Heart left ventricle (tissue), 16 donors: Measurements from ENCODE around the gene PCGF3. TPM values are rescaled to one million over a fixed set of nuclear protein-coding genes. Genes with fewer than 3 reads are reported as not detected.

ENCODE experiments used
- ATAC-seq, 4 donors: fragments of 200-7000 bp; cut with Tn5 transposase; one replicate each; pipeline ENCODE4 v1.9.1; 2020 to 2022; ENCODE audit warnings: moderate library complexity in 4 of 4, mild to moderate bottlenecking in 3 of 4, moderate number of reproducible peaks in 1 of 4
- DNase-seq, 5 donors: peaks; one replicate each; pipeline ENCODE4 v3.0.0-alpha.2; 2020
- H3K27ac ChIP-seq, 12 donors: fragments of 200-600 bp; sonication (generic) in 4 of 12; one replicate each; pipeline versions ENCODE4 v1.5.0 to v1.8.0; 2016 to 2022; ENCODE audit warnings: mild to moderate bottlenecking in 2 of 12
- H3K27me3 ChIP-seq, 9 donors: fragments of 200-600 bp; sonication (generic) in 2 of 9; one replicate each; pipeline versions ENCODE4 v1.5.1 to v1.8.0; 2016 to 2022; ENCODE audit warnings: mild to moderate bottlenecking in 3 of 9
- H3K36me3 ChIP-seq, 9 donors: fragments of 200-600 bp; sonication (generic) in 2 of 9; one replicate each; pipeline versions ENCODE4 v1.5.0 to v1.8.0; 2018 to 2022; ENCODE audit warnings: mild to moderate bottlenecking in 2 of 9
- H3K4me1 ChIP-seq, 12 donors: fragments of 200-600 bp; sonication (generic) in 4 of 12; one replicate each; pipeline versions ENCODE4 v1.5.0 to v1.8.0; 2016 to 2022; ENCODE audit warnings: mild to moderate bottlenecking in 3 of 12
- H3K4me3 ChIP-seq, 12 donors: fragments of 200-600 bp; sonication (generic) in 4 of 12; one replicate each; pipeline versions ENCODE4 v1.5.0 to v1.8.0; 2017 to 2022; ENCODE audit warnings: mild to moderate bottlenecking in 9 of 12, moderate library complexity in 4 of 12
- H3K9me3 ChIP-seq, 12 donors: fragments of 200-600 bp; sonication (generic) in 4 of 12; one replicate each; pipeline versions ENCODE4 v1.5.0 to v1.8.0; 2016 to 2022; ENCODE audit warnings: mild to moderate bottlenecking in 1 of 12
- CTCF ChIP-seq, 12 donors: fragments of 200-600 bp; sonication (generic) in 4 of 12; IDR thresholded peaks; one replicate each; pipeline versions ENCODE4 v1.5.0 to v1.8.0; 2018 to 2022; ENCODE audit warnings: antibody characterized with exemption in 12 of 12, mild to moderate bottlenecking in 5 of 12
- POLR2A ChIP-seq, 2 donors: fragments of 450-650 bp; IDR thresholded peaks; one replicate each; pipeline ENCODE4 v1.6.1; 2017; ENCODE audit warnings: antibody characterized with exemption in 2 of 2, mild to moderate bottlenecking in 2 of 2, moderate library complexity in 2 of 2
- WGBS, 4 donors: extraction: QIAGEN DNeasy Blood & Tissue Kit in 2 of 4; methylation state at CpG; one replicate each; pipeline versions ENCODE4 v1.1.5 to v1.1.7; 2013 to 2018; 5-methylcytosine and 5-hydroxymethylcytosine counted together
- intact Hi-C, 10 donors: fragments of 100-400 bp; cut with DNase I; formaldehyde crosslinking; loops; one replicate each; pipeline versions ENCODE4 v1.11.1 to v1.14.2; 2022
- polyA plus RNA-seq, 2 donors: library from polyadenylated mRNA; stranded (reverse); fragments of 200-250 nt; gene quantifications; one replicate each; pipeline ENCODE4 v1.2.3, GENCODE V29; 2013
- total RNA-seq, 9 donors: library from RNA; depleted of rRNA in 2 of 9; stranded (reverse); fragments of >200 nt in 2 of 9; fragmentation: NEBNext Ultra II Directional in 3 of 9; extraction: Animal tissue kit (Norgen Biotek cat#: 25700) in 3 of 9; gene quantifications; one replicate each; pipeline versions ENCODE4 v1.1.0 to v1.2.4, GENCODE V29; 2016 to 2023
- donor health status: ischemic (EF 13 %, LVEDD 7.1; RV severe dilation, severe dysfunction).
- donor health status: healthy with polysubstance abuse.
- donor health status: DM: no; HTN: yes; CAD: no.
- donor health status: DM: no; HTN: no; CAD: no.
- donor health status: ischemic (EF 25% LVEDD 6.9; RV normal size, moderate dysfunction).
- donor health status: ischemic (EF 25% LVEDD 5.7; RV mildly dilated, moderate dysfunction).
- donor health status: healthy.
- donor health status: DM: yes; HTN: yes; CAD: no.
- donor health status: ischemic (EF 35%, LVEDD 5.7; RV mildly dilated, moderate dysfunction).
- donor health status: nonischemic (EF 11% LVEDD 7.7; RV severe dilation, severe dysfunction).
- donor health status: DM: yes; HTN: yes; CAD: no.
- donor health status: PGD.
- donor health status: ischemic (EF 29% LVEDD 5.4; RV normal size, mild dysfunction).
- donor health status: nonischemic (EF 23%, LVEDD 6.1; RV moderate dilation, normal function).

PCGF3 gene
- total and polyA plus RNA-seq, 11 donors = 16.2 to 45.7 (median 22.5) TPM

GRCh38 chr4:663438-664428 lies 41.9 kb upstream of the PCGF3 start:
- Histone ChIP-seq H3K4me3 (peak overlapping the region; percentile 47 to 83 (median 72)), H3K27ac (peak overlapping the region in 5 of 12 donors; percentile 15 to 55 (median 44)), H3K4me1 (peaks cover 0 to 15% (median 3%) of the 10 kb centered on the region in 12 donors), H3K36me3 (no peaks in the 10 kb centered on the region), H3K9me3 (no peaks in the 10 kb centered on the region), H3K27me3 (peaks cover 0 to 16% (median 0%) of the 10 kb centered on the region in 9 donors)
- WGBS, 4 donors = 2 to 4% (median 3%) methylated on average over 34 to 80 of the region's 80 CpGs
- TF ChIP-seq CTCF (IDR thresholded peaks at IDR 0.05) = peak in 1 of 12 donors; percentile 15
- no peak for TF ChIP-seq POLR2A (IDR thresholded peaks at IDR 0.05)
- DNase-seq (peak in 4 of 5 donors; percentile 63 to 84 (median 70)), ATAC-seq (peak in 3 of 4 donors; percentile 31 to 63 (median 47))
- intact Hi-C loops = no loop called here

- intact Hi-C loops = no loop called here
These were observed 40.9 kb upstream of the PCGF3 start for GRCh38 chr4:664713-665231.

GRCh38 chr4:665381-665750 lies 40.3 kb upstream of the PCGF3 start:
- peaks cover 0 to 15% (median 3%) of the 10 kb centered on the region in 12 donors for H3K4me1 ChIP-seq
- peaks cover 0 to 2% (median 0%) of the 10 kb centered on the region in 9 donors for H3K36me3 ChIP-seq
- no peak overlapping the region for H3K4me3 ChIP-seq
- peaks cover 0 to 16% (median 0%) of the 10 kb centered on the region in 9 donors for H3K27me3 ChIP-seq
- WGBS, 4 donors = 86 to 87% (median 87%) methylated on average over 12 of the region's 12 CpGs
- intact Hi-C loops = no loop called here
- ATAC-seq (no peak), DNase-seq (peak in 2 of 5 donors; percentile 17 to 24)
- TF ChIP-seq CTCF (IDR thresholded peaks at IDR 0.05) (no peak), POLR2A (IDR thresholded peaks at IDR 0.05) (no peak)
- H3K27ac ChIP-seq = no peak overlapping the region
- H3K9me3 ChIP-seq = no peaks in the 10 kb centered on the region

More at GRCh38 chr4:664713-665231, 40.9 kb upstream of the PCGF3 start:
- ATAC-seq (no peak), DNase-seq (peak in 3 of 5 donors; percentile 18 to 49 (median 25))
- H3K36me3 ChIP-seq = no peaks in the 10 kb centered on the region
- H3K4me1 ChIP-seq = peaks cover 0 to 15% (median 3%) of the 10 kb centered on the region in 12 donors
- WGBS, 4 donors = 87 to 96% (median 94%) methylated on average over 17 to 24 of the region's 24 CpGs
- H3K9me3 ChIP-seq = no peaks in the 10 kb centered on the region
- H3K27ac ChIP-seq = no peak overlapping the region
- H3K27me3 ChIP-seq = peaks cover 0 to 16% (median 0%) of the 10 kb centered on the region in 9 donors
- peak overlapping the region in 3 of 12 donors; percentile 68 to 83 (median 74) for H3K4me3 ChIP-seq
- TF ChIP-seq POLR2A (IDR thresholded peaks at IDR 0.05) (no peak), CTCF (IDR thresholded peaks at IDR 0.05) (no peak)
